ENCODE results near the gene TSPAN12. TPM values are rescaled to one million over a fixed set of nuclear protein-coding genes. Genes with fewer than 3 reads are reported as not detected.
A peak's percentile ranks its signal among the peaks of the same experiment; 100 is the strongest.

TSPAN12 gene
- total RNA-seq, 1 donor = 1.5 TPM

DNA sequence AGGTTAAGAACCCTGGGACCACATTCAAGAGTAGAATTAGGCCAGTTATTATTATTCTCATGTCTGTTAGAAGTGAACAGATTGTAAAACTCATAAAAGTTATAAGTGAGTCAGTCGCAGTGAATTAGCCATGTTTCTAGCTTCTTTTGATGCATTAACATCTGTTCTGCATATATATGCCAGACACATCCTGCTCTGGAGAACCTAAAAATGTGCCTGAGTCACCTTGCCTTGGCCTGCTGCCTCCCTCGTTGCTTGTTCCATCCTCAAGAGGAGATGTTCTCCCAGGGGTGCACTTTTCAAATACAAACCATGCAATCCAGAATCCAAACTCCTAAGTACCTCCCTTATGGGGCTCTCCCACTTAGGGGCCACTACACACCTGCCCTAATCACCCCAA lies 14.8 kb downstream of the TSPAN12 start:
- DNase-seq (ENCODE audit: low read depth) = peak; percentile 25
- TF ChIP-seq, protein P1, sequence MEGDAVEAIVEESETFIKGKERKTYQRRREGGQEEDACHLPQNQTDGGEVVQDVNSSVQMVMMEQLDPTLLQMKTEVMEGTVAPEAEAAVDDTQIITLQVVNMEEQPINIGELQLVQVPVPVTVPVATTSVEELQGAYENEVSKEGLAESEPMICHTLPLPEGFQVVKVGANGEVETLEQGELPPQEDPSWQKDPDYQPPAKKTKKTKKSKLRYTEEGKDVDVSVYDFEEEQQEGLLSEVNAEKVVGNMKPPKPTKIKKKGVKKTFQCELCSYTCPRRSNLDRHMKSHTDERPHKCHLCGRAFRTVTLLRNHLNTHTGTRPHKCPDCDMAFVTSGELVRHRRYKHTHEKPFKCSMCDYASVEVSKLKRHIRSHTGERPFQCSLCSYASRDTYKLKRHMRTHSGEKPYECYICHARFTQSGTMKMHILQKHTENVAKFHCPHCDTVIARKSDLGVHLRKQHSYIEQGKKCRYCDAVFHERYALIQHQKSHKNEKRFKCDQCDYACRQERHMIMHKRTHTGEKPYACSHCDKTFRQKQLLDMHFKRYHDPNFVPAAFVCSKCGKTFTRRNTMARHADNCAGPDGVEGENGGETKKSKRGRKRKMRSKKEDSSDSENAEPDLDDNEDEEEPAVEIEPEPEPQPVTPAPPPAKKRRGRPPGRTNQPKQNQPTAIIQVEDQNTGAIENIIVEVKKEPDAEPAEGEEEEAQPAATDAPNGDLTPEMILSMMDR (IDR thresholded peaks at IDR 0.05; ENCODE audit: insufficient read depth, low read length) = no peak
- H3K4me3 ChIP-seq (ENCODE audit: low read depth, low read length) = no peak overlapping the region

DNA sequence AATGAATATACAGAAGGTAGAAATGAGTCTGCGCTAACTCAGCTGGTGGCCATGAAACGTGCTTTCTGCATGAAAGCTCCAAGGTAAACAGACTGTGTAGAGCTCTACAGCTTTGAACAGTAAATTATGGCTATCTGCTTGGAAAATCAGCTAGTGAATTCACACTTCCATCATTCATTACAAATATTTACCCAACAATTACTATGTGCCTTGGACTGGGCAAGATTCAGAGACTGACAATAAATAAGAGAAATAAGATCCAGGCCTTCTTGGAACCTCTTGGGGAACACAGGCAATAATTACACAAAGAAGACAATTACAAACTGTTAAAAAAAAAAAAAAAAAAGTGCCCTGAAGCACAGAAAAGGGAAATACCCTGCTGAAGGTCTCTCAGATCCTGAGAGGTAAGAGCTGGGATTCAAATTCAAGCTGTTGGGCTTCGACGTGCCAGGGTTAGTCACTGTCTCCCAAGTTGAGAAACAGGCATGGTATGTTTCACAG lies 15.8 kb downstream of the TSPAN12 start:
- no peak for DNase-seq (ENCODE audit: low read depth)
- TF ChIP-seq, protein P1 (IDR thresholded peaks at IDR 0.05; ENCODE audit: insufficient read depth, low read length) = no peak
- H3K4me3 ChIP-seq (ENCODE audit: low read depth, low read length) = no peak overlapping the region

DNA sequence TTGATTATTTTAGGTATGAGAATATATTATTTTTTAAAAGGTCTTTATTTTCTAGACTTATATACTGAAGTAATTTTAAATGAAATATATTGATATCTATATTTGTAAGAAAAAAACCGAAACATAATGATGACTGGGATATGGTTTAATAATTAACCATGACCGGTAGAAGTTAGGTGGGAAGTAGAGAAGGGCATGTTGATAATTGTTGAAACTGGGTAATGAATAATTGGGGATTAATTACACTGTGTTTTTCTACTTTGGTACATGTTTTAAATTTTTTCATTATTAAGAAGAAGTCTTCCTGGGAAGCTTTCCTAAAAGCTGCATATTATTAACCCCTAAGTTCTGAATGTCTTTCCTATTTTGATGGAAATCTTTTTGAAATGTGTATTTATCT lies 16.3 kb downstream of the TSPAN12 start:
- TF ChIP-seq, protein P1 (IDR thresholded peaks at IDR 0.05; ENCODE audit: insufficient read depth, low read length) = no peak
- no peak overlapping the region for H3K4me3 ChIP-seq (ENCODE audit: low read depth, low read length)
- no peak for DNase-seq (ENCODE audit: low read depth)

DNA sequence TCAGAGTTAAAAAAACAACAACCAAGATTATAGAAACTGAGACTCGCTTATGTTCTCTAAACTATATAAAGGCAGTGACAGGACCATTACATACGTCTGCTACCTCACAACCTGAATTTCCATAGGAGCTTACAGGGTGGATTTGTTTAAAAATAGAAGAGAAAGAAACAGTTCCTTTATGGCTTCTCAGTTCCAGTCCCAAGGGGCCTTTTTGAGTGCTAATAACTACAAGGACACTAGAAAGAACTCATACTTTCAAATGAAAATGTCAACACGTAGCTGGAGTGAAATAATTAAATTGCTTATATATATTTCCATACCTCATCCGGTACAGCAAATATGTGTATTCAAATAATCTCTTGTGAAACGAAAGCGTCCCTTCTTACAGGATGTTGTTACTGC lies 19.7 kb downstream of the TSPAN12 start:
- no peak for DNase-seq (ENCODE audit: low read depth)
- TF ChIP-seq, protein P1 (IDR thresholded peaks at IDR 0.05; ENCODE audit: insufficient read depth, low read length) = no peak
- no peak overlapping the region for H3K4me3 ChIP-seq (ENCODE audit: low read depth, low read length)

DNA sequence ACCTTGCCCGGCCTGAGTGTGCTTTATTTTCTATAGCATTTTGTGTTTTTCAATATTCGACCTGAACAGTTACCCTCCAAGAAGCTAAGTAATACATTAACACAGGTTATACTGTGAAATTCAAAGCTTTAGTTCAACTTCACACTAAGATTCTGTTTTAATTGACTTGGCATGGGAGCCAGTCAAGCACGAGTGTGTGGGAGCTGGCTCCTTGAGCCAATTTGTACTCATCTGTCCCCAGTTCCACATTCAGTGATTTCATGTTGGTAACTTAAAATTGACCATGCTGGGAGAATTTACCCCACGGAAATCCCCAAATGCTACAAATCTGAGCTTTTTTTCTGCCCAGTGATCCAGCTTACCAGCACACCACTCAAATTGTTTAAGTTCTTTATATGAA lies 20.3 kb downstream of the TSPAN12 start:
- TF ChIP-seq, protein P1 (IDR thresholded peaks at IDR 0.05; ENCODE audit: insufficient read depth, low read length) = no peak
- no peak for DNase-seq (ENCODE audit: low read depth)
- H3K4me3 ChIP-seq (ENCODE audit: low read depth, low read length) = no peak overlapping the region

DNA sequence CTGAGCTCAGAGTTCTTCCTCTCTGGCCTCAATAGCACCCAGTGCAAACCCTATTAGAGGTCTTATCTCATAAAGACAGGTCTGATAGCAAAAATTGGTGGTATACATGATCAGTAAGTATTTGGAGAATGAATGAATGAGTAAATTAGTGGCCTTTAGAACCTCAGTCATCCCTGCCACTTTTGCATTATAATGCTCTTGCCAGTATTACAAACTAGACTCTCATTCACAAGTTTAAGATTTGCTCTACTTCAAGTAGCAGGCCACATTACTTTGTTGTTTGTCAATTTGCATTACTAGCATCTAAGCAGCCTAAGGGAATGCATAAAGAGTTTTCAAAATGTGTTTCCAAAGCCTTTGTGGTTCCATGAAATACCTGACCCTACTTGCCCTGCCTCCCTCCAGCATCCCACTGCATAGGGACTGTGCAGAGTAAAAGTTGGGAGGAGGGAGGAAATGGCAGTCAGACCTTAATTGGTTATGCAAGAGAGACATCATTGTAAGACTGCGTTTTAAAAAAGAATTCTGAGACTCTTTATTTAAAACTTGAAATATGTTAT lies 21.3 kb downstream of the TSPAN12 start:
- DNase-seq (ENCODE audit: low read depth) = no peak
- no peak overlapping the region for H3K4me3 ChIP-seq (ENCODE audit: low read depth, low read length)
- TF ChIP-seq, protein P1 (IDR thresholded peaks at IDR 0.05; ENCODE audit: insufficient read depth, low read length) = no peak

DNA sequence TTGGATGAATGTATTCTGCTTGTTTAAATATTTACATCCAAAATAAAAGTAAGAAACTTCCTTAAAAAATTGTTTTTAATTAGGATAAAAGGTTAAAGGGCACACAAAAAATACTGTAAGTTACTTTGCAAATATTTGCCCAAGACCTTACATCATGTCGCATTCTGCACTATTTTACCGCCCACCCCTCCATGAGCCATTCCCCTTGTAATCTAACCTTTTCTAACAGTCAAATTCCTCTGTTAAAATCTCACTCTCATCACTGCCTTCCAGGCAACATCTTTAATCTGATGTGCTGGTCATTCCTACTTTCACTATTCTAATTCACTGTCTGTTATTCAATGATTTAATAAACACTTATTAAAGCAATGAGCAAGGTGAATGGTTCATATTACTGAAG lies 23.2 kb downstream of the TSPAN12 start:
- TF ChIP-seq, protein P1 (IDR thresholded peaks at IDR 0.05; ENCODE audit: insufficient read depth, low read length) = no peak
- H3K4me3 ChIP-seq (ENCODE audit: low read depth, low read length) = no peak overlapping the region
- no peak for DNase-seq (ENCODE audit: low read depth)

Data from fibroblast of the aortic adventitia (primary cell).